Measurements from ENCODE around the gene SNPH.

- TF ChIP-seq CTCF (IDR thresholded peaks at IDR 0.05) (no peak), POLR2A (IDR thresholded peaks at IDR 0.05) (no peak)
Observed at GRCh38 chr20:1315804-1316203, 49.7 kb downstream of the SNPH start.

Data from Peyer's patch (tissue), 4 donors.